Measurements from ENCODE around the gene CNTNAP5.

The CNTNAP5 gene

GRCh38 chr2:124836416-124836815 is 811.3 kb downstream of the CNTNAP5 start:
- no peak overlapping the region for H3K9ac ChIP-seq (ENCODE audit: low read length)
- no peaks in the 10 kb centered on the region for H3K79me2 ChIP-seq (ENCODE audit: low read length)
- no peaks in the 10 kb centered on the region for H3K27me3 ChIP-seq (replicated peaks; ENCODE audit: insufficient read depth, low read length)
- H3K9me3 ChIP-seq (replicated peaks; ENCODE audit: insufficient read depth, low read length) = no peaks in the 10 kb centered on the region
- no peaks in the 10 kb centered on the region for H3K4me1 ChIP-seq (ENCODE audit: low read length)
- H3K27ac ChIP-seq (ENCODE audit: low read length) = no peak overlapping the region
- H3K36me3 ChIP-seq (replicated peaks; ENCODE audit: insufficient read depth, low read length) = no peaks in the 10 kb centered on the region
- no peak overlapping the region for H3K4me2 ChIP-seq (ENCODE audit: low read depth, low read length)
- H3K9me2 ChIP-seq (replicated peaks; ENCODE audit: insufficient read depth, low read length) = no peaks in the 10 kb centered on the region
- H3F3A ChIP-seq (ENCODE audit: insufficient read depth, low read length) = no peaks in the 10 kb centered on the region
- no peak for DNase-seq
- no peak overlapping the region for H3K4me3 ChIP-seq (ENCODE audit: low read length)
- no peaks in the 10 kb centered on the region for H4K20me1 ChIP-seq (ENCODE audit: insufficient read depth, low read length)
- H2AFZ ChIP-seq (ENCODE audit: low read length) = no peak overlapping the region
- TF ChIP-seq EZH2phosphoT487 (IDR thresholded peaks at IDR 0.05; ENCODE audit: low read length) (no peak), EZH2 (optimal IDR thresholded peaks at IDR 0.05; ENCODE audit: low read depth, low read length) (no peak)
- TF ChIP-seq, protein P1, sequence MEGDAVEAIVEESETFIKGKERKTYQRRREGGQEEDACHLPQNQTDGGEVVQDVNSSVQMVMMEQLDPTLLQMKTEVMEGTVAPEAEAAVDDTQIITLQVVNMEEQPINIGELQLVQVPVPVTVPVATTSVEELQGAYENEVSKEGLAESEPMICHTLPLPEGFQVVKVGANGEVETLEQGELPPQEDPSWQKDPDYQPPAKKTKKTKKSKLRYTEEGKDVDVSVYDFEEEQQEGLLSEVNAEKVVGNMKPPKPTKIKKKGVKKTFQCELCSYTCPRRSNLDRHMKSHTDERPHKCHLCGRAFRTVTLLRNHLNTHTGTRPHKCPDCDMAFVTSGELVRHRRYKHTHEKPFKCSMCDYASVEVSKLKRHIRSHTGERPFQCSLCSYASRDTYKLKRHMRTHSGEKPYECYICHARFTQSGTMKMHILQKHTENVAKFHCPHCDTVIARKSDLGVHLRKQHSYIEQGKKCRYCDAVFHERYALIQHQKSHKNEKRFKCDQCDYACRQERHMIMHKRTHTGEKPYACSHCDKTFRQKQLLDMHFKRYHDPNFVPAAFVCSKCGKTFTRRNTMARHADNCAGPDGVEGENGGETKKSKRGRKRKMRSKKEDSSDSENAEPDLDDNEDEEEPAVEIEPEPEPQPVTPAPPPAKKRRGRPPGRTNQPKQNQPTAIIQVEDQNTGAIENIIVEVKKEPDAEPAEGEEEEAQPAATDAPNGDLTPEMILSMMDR (IDR thresholded peaks at IDR 0.05; ENCODE audit: low read length) = no peak

- Histone ChIP-seq H3K4me2 (ENCODE audit: low read depth, low read length) (no peak overlapping the region), H3K9ac (ENCODE audit: low read length) (no peak overlapping the region), H3K36me3 (replicated peaks; ENCODE audit: insufficient read depth, low read length) (no peaks in the 10 kb centered on the region)
Observed at GRCh38 chr2:124837496-124837895, 812.4 kb downstream of the CNTNAP5 start.

DNA sequence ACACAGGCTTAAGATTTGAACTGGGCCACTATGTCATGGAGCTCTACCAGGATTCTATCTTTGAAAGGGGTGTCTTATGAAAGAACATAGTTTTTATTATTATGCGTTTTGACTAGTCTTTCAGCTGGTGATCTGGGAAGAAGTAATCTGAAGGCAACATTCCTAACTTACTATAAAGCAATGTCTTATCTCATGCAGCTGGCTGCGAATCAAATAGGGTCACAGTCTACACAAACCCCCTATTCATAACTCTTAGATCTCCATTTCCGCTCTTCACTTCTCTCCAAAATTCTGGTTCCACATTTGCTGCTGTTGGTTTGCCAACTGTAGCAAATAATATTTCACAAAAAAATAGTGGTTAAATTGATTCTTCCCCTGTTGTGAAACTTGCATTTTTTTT is 813.3 kb downstream of the CNTNAP5 start:
- no peak for TF ChIP-seq EZH2 (optimal IDR thresholded peaks at IDR 0.05; ENCODE audit: low read depth, low read length)
- TF ChIP-seq, protein P1 (IDR thresholded peaks at IDR 0.05; ENCODE audit: low read length) = no peak
- TF ChIP-seq EZH2phosphoT487 (IDR thresholded peaks at IDR 0.05; ENCODE audit: low read length) = no peak
- Histone ChIP-seq H3K4me2 (ENCODE audit: low read depth, low read length) (no peak overlapping the region), H3K4me1 (ENCODE audit: low read length) (no peaks in the 10 kb centered on the region), H3F3A (ENCODE audit: insufficient read depth, low read length) (no peaks in the 10 kb centered on the region), H3K4me3 (ENCODE audit: low read length) (no peak overlapping the region), H3K36me3 (replicated peaks; ENCODE audit: insufficient read depth, low read length) (no peaks in the 10 kb centered on the region), H3K9ac (ENCODE audit: low read length) (no peak overlapping the region), H2AFZ (ENCODE audit: low read length) (no peak overlapping the region), H3K9me3 (replicated peaks; ENCODE audit: insufficient read depth, low read length) (no peaks in the 10 kb centered on the region), H3K9me2 (replicated peaks; ENCODE audit: insufficient read depth, low read length) (no peaks in the 10 kb centered on the region), H3K27me3 (replicated peaks; ENCODE audit: insufficient read depth, low read length) (no peaks in the 10 kb centered on the region), H4K20me1 (ENCODE audit: insufficient read depth, low read length) (no peaks in the 10 kb centered on the region), H3K27ac (ENCODE audit: low read length) (no peak overlapping the region), H3K79me2 (ENCODE audit: low read length) (no peaks in the 10 kb centered on the region)
- DNase-seq = no peak

More at GRCh38 chr2:124837496-124837895, 812.4 kb downstream of the CNTNAP5 start:
- TF ChIP-seq EZH2 (optimal IDR thresholded peaks at IDR 0.05; ENCODE audit: low read depth, low read length) (no peak), EZH2phosphoT487 (IDR thresholded peaks at IDR 0.05; ENCODE audit: low read length) (no peak)
- TF ChIP-seq, protein P1 (IDR thresholded peaks at IDR 0.05; ENCODE audit: low read length) = no peak
- H2AFZ ChIP-seq (ENCODE audit: low read length) = no peak overlapping the region
- H3K9me3 ChIP-seq (replicated peaks; ENCODE audit: insufficient read depth, low read length) = no peaks in the 10 kb centered on the region
- no peaks in the 10 kb centered on the region for H3F3A ChIP-seq (ENCODE audit: insufficient read depth, low read length)
- H3K79me2 ChIP-seq (ENCODE audit: low read length) = no peaks in the 10 kb centered on the region
- no peak overlapping the region for H3K27ac ChIP-seq (ENCODE audit: low read length)
- no peaks in the 10 kb centered on the region for H3K9me2 ChIP-seq (replicated peaks; ENCODE audit: insufficient read depth, low read length)
- H4K20me1 ChIP-seq (ENCODE audit: insufficient read depth, low read length) = no peaks in the 10 kb centered on the region
- no peaks in the 10 kb centered on the region for H3K27me3 ChIP-seq (replicated peaks; ENCODE audit: insufficient read depth, low read length)
- no peaks in the 10 kb centered on the region for H3K4me1 ChIP-seq (ENCODE audit: low read length)
- H3K4me3 ChIP-seq (ENCODE audit: low read length) = no peak overlapping the region
- DNase-seq = no peak

Data from MM.1S (cell line).